Astrocyte of the spinal cord (primary cell): ENCODE results near the gene RASL12.

Experiments used
- DNase-seq: peaks from one replicate; pipeline ENCODE4 v3.0.0; 2011; ENCODE audit warnings: low read depth, low spot score
- H3K4me3 ChIP-seq: 2 replicates; pipeline ENCODE4 v1.5.1; 2011; ENCODE audit warnings: low read depth, mild to moderate bottlenecking, low read length, moderate library complexity
- CTCF ChIP-seq: IDR thresholded peaks from 2 replicates; pipeline ENCODE4 v1.5.1; 2012; ENCODE audit warnings: low read depth, mild to moderate bottlenecking, low read length, inconsistent platforms
- in situ Hi-C: cut with HindIII; loops from 2 replicates; pipeline ENCODE4 v1.10.0; 2017; ENCODE audit warnings: low sequenced_read_pairs

RASL12 gene

GRCh38 chr15:65038428-65038827 is 29.4 kb downstream of the RASL12 start:
- no peak for DNase-seq
- TF ChIP-seq CTCF, result no peak
- H3K4me3 ChIP-seq, result no peak overlapping the region
- in situ Hi-C loops, result no loop called here

GRCh38 chr15:65037309-65037708 is 30.5 kb downstream of the RASL12 start:
- in situ Hi-C loops, result no loop called here
- TF ChIP-seq CTCF, result no peak
- DNase-seq, result no peak
- no peak overlapping the region for H3K4me3 ChIP-seq

- in situ Hi-C loops, result no loop called here
- H3K4me3 ChIP-seq, result no peak overlapping the region
- no peak for TF ChIP-seq CTCF
- DNase-seq, result no peak
Measured at GRCh38 chr15:65034719-65035118, 33.1 kb downstream of the RASL12 start.

GRCh38 chr15:65033659-65034269 is 34.0 kb downstream of the RASL12 start:
- in situ Hi-C loops, result no loop called here
- no peak overlapping the region for H3K4me3 ChIP-seq
- peak; percentile 69 for TF ChIP-seq CTCF
- peak; percentile 49 for DNase-seq

- TF ChIP-seq CTCF, result peak; percentile 83
- in situ Hi-C loops, result no loop called here
- DNase-seq, result peak; percentile 53
- H3K4me3 ChIP-seq, result no peak overlapping the region
Measured at GRCh38 chr15:65032801-65033537, 34.8 kb downstream of the RASL12 start.

GRCh38 chr15:65029736-65030208 is 38.0 kb downstream of the RASL12 start:
- DNase-seq, result no peak
- TF ChIP-seq CTCF, result no peak
- in situ Hi-C loops, result no loop called here
- H3K4me3 ChIP-seq, result no peak overlapping the region
